Astrocyte of the cerebellum (primary cell): ENCODE measurements around the gene ZNRF2.

Experiments used
- DNase-seq: peaks from one replicate; pipeline ENCODE4 v3.0.0-alpha.2; 2011; ENCODE audit warnings: low read depth
- H3K4me3 ChIP-seq: 2 replicates; pipeline ENCODE4 v1.5.1; 2011; ENCODE audit warnings: mild to moderate bottlenecking, low read depth, low read length, moderate library complexity
- in situ Hi-C: cut with HindIII; loops from 2 replicates; pipeline ENCODE4 v1.10.0; 2017; ENCODE audit warnings: low sequenced_read_pairs
- TF ChIP-seq, protein P1 (sequence below): IDR thresholded peaks from 2 replicates; pipeline ENCODE4 v1.5.1; 2012; ENCODE audit warnings: low read length, low read depth, moderate library complexity, mild to moderate bottlenecking; ENCODE audit errors: missing control alignments

The ZNRF2 gene

DNA sequence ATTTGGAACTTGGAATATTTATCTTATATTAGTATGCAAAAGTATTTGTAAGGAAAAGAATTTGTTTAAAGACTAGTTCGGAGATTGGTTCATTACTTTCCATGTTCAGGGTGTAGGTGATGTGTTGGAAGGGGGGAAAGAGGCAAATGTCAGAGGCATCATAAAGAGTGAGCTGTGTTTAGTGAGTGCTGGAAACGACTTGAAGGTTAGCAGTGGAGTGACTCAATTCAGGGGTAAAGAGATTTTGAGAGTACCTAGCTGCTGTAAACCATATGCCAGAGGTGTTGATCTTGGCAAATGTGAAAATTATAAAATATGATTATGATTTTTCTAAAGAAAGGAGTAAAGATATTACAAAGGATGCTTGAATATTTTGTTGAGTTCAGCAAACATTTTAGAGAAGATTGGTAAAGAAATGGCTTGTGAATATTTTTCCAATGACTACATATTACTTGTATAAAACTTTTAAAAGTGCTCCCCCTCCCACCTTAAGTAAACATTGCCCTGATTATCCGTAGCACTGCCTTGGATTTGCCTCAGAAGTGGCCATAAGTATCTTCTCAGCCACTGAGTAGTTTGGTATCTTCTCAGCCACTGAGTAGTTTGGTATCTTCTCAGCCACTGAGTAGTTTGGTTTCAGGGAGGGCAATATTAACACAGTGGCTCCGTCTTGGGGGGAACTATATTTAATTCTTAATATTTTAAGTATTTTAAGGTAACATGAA lies 51.5 kb downstream of the ZNRF2 start:
- in situ Hi-C loops: no loop called here

DNA sequence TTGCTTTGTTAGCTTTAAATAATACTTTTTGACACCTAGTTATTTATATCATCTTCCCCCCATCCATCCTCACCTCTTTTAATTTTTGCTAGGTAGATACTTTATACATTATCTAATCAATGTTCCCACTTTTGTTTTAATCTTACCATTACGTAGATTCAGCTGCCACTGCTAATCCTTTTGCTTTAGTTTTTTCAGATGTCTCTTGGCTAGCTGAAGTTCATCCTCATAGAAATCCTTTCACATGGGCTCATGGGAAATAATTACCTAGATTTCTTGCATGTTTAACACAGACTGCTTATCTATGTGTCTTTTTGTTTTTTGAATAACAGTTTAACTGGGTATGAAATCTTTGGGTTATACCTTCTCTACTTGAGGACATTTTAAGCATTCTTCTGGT lies 60.1 kb downstream of the ZNRF2 start:
- DNase-seq: no peak
- TF ChIP-seq, protein P1, sequence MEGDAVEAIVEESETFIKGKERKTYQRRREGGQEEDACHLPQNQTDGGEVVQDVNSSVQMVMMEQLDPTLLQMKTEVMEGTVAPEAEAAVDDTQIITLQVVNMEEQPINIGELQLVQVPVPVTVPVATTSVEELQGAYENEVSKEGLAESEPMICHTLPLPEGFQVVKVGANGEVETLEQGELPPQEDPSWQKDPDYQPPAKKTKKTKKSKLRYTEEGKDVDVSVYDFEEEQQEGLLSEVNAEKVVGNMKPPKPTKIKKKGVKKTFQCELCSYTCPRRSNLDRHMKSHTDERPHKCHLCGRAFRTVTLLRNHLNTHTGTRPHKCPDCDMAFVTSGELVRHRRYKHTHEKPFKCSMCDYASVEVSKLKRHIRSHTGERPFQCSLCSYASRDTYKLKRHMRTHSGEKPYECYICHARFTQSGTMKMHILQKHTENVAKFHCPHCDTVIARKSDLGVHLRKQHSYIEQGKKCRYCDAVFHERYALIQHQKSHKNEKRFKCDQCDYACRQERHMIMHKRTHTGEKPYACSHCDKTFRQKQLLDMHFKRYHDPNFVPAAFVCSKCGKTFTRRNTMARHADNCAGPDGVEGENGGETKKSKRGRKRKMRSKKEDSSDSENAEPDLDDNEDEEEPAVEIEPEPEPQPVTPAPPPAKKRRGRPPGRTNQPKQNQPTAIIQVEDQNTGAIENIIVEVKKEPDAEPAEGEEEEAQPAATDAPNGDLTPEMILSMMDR: no peak
- H3K4me3 ChIP-seq: no peak overlapping the region
- in situ Hi-C loops: no loop called here

More for the DNA sequence above, 51.5 kb downstream of the ZNRF2 start:
- no peak overlapping the region for H3K4me3 ChIP-seq
- no peak for DNase-seq
- TF ChIP-seq, protein P1: no peak

DNA sequence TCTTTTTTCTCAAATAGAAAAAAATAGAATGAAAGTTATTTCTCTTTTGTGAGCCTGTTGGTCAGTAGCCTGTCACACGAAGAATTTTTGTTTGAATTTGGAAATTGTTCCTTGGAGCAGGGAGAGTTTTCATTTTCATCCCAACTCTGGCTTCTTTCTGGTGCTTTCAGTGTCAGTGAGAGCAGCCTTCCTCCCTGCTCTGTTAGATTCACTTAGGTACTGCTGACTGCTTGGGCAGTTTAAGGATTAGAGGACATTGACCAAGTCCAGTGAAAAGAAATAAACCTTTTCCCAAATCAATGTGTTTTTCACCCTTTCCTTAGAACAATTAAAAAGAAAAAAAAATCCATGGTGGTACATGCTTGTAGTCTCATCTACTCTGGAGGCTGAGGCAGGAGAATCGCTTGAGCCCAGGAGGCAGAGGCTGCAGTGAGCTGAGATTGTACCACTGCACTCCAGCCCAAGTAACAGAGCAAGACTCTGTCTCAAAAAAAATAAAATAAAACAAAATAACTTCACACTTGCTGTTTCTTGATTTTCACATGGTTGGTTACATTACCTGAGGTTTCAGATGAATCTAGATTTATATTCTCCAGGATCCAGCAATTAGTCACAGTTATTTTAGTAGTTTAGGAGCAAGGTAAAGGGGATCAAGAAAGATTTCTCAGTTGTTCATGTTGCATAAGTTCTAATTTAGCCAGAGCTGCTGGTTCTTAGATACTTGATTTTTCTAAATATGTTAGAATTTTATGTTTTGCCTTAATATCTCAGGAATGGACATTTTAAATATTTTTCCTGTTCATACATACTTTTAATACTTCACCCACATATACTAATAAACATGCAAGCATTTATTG lies 63.1 kb downstream of the ZNRF2 start:
- in situ Hi-C loops: no loop called here
- TF ChIP-seq, protein P1: no peak
- H3K4me3 ChIP-seq: no peak overlapping the region
- DNase-seq: no peak

DNA sequence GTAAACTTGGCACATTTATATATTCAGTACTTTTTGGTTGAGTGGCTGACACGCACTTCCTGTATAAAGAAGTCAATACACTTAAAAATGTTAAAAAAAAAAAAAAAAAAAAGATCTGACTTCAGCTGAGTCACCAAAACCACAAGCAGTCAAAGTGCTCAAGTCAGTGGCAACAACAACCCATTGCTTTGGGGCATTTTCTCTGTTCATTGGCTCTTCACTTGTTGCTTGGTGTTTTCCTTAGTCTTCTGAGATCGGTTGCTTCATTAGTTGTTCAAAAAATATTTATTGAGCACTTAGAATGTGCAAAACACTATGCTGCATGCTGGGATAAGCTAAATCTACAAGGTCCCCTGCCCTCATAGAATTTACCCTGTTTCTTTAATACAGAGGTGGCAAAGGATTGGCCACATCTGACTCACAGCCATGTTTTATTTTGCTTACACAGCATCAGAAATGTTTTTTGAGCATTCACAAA lies 63.7 kb downstream of the ZNRF2 start:
- in situ Hi-C loops: no loop called here
- DNase-seq: peak; percentile 71
- TF ChIP-seq, protein P1: no peak
- no peak overlapping the region for H3K4me3 ChIP-seq

DNA sequence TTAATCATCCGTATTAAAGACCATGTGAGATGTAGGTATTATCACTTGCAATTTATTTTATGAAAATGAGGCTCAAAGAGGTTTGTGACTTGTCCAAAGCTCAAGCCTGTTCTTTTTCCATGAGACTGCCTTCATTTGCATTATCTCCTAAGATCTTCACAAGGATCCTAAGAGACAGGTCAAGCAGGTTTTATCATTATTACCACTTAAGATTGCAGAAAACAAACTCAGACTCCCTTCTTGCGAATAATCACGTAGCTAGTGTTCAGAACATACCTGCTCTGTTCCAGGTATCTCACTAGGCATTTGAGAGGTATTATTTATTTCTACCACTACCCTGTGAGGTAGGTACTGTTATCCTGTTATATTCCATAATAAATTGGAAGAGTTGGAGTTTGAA lies 64.8 kb downstream of the ZNRF2 start:
- in situ Hi-C loops: no loop called here
- TF ChIP-seq, protein P1: no peak
- DNase-seq: no peak
- H3K4me3 ChIP-seq: no peak overlapping the region

DNA sequence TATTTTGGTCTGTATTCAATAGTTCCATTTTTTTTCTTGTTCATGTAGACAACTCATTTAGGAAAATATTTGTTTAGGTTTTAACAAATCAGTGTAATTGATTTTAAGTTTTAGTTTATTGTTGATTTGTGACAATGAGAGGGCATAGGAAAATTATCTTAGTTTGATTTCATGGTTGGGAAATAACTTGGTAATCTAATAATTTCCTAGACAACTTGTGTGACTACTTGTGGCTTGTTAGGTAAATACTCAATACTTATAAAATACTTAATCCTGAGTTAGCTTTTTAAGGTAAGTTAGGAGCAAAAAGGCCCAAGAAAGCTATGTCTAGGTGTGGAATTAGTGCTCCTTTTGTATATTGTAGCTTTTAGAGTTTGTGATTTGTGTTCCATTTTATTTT lies 65.4 kb downstream of the ZNRF2 start:
- TF ChIP-seq, protein P1: no peak
- H3K4me3 ChIP-seq: no peak overlapping the region
- in situ Hi-C loops: no loop called here
- DNase-seq: no peak
